HL-60 (cell line): ENCODE data around the gene EXOG.
A peak's percentile ranks its signal among the peaks of the same experiment; 100 is the strongest.

Experiments
- DNase-seq, 2 experiments: peaks; one replicate each; pipeline ENCODE4 v3.0.0-alpha.2; 2010 to 2020; ENCODE audit warnings: low read depth in 1 of 2, low spot score in 1 of 2
- H3K27ac ChIP-seq: fragments of 250-450 bp; sonication (Bioruptor Pico); replicated peaks from 2 replicates; pipeline ENCODE4 v1.5.1; 2020; ENCODE audit warnings: mild to moderate bottlenecking, moderate library complexity
- H3K27me3 ChIP-seq: fragments of 250-450 bp; sonication (Bioruptor Pico); 2 replicates; pipeline ENCODE4 v1.5.1; 2021; ENCODE audit warnings: mild to moderate bottlenecking, moderate library complexity; ENCODE audit not compliant: insufficient read depth, poor library complexity, severe bottlenecking
- H3K4me3 ChIP-seq: replicated peaks from 2 replicates; pipeline ENCODE4 v1.5.1; 2011; ENCODE audit warnings: mild to moderate bottlenecking, control low read depth, low read length; ENCODE audit not compliant: insufficient read depth
- CTCF ChIP-seq: IDR thresholded peaks from one replicate; pipeline ENCODE4 v1.5.1; 2011; ENCODE audit warnings: low read length, control low read depth, inconsistent platforms; ENCODE audit not compliant: insufficient read depth
- GABPA ChIP-seq: IDR thresholded peaks from 2 replicates; pipeline ENCODE4 v1.6.1; 2012; ENCODE audit warnings: low read depth
- POLR2AphosphoS5 ChIP-seq: IDR thresholded peaks from 2 replicates; pipeline ENCODE4 v1.6.1; 2012; ENCODE audit warnings: low read depth
- REST ChIP-seq: IDR thresholded peaks from 2 replicates; pipeline ENCODE4 v1.6.1; 2012; ENCODE audit warnings: low read depth; ENCODE audit not compliant: insufficient replicate concordance
- SPI1 ChIP-seq: IDR thresholded peaks from 2 replicates; pipeline ENCODE4 v1.6.1; 2012; ENCODE audit warnings: low read depth, mild to moderate bottlenecking, borderline replicate concordance
- long read RNA-seq: library from polyadenylated mRNA; unstranded; transcript quantifications from one replicate; pipeline ENCODE4 v2.0.0, GENCODE V29; 2020

The EXOG gene
- long read RNA-seq, partial matches to known transcripts, result 0 of 5 reads
- long read RNA-seq, other reads (novel, unspliced or antisense), result 2 of 5 reads

- Histone ChIP-seq H3K27me3 (no peaks in the 10 kb centered on the region), H3K4me3 (peak within 1 kb of the TSS; percentile 88), H3K27ac (peak within 1 kb of the TSS; percentile 71)
- DNase-seq, result peak; percentile 86 to 95
- no peak for TF ChIP-seq SPI1
- TF ChIP-seq POLR2AphosphoS5, result peak; percentile 54
- TF ChIP-seq GABPA, result no peak
- TF ChIP-seq REST, result peak; percentile 28
- TF ChIP-seq CTCF, result peak; percentile 57
Observed at GRCh38 chr3:38496131-38496910, at the start of gene EXOG. Gene EXOG, plus strand, starts transcription at chr3:38496340. Its CDS starts 28 bp downstream, at chr3:38496368.

- H3K27ac ChIP-seq, result no peak overlapping the region
- TF ChIP-seq GABPA (no peak), CTCF (no peak), REST (no peak), SPI1 (no peak), POLR2AphosphoS5 (no peak)
Observed at GRCh38 chr3:38446812-38447211, 49.3 kb upstream of the EXOG start.

GRCh38 chr3:38450853-38451252 is 45.3 kb upstream of the EXOG start:
- no peak overlapping the region for H3K27ac ChIP-seq
- H3K27me3 ChIP-seq, result peaks cover 5% of the 10 kb centered on the region
- H3K4me3 ChIP-seq, result no peak overlapping the region
- TF ChIP-seq POLR2AphosphoS5 (no peak), REST (no peak), SPI1 (no peak), CTCF (no peak), GABPA (no peak)
- DNase-seq, result no peak

More at GRCh38 chr3:38446812-38447211, 49.3 kb upstream of the EXOG start:
- no peak for DNase-seq
- no peak overlapping the region for H3K4me3 ChIP-seq
- no peaks in the 10 kb centered on the region for H3K27me3 ChIP-seq
